HepG2 (cell line): ENCODE measurements around the gene NPHP3. TPM values are rescaled to one million over a fixed set of nuclear protein-coding genes. Genes with fewer than 3 reads are reported as not detected.

Experiments
- ATAC-seq: fragments of 200-7000 bp; cut with Tn5 transposase; 3 replicates; pipeline ENCODE4 v1.9.1; 2020; ENCODE audit warnings: mild to moderate bottlenecking, moderate library complexity
- BruUV-seq: library from RNA; stranded (reverse); fragments of 400-500 nt; replicated peaks from 2 replicates; lab custom pipeline; 2021; lab: Mats Ljungman, UMichigan
- CTCF ChIA-PET: fragments of 300-600 bp; formaldehyde crosslinking; extraction: SDS; loops from one replicate; lab custom pipeline; 2021; ENCODE audit warnings: low total read pairs, inconsistent platforms, low intra/inter-chr PET ratio; lab: Yijun Ruan, JAX
- POLR2A ChIA-PET: fragments of 350-600 bp; sonication (Branson Sonifier 250); formaldehyde crosslinking; loops from one replicate; lab custom pipeline; 2020; ENCODE audit warnings: antibody characterized with exemption, inconsistent platforms; lab: Yijun Ruan, JAX
- DNase-seq: peaks from one replicate; pipeline ENCODE4 v3.0.0-alpha.2; 2015; ENCODE audit warnings: low spot score
- FAIRE-seq: peaks from 3 replicates; lab custom pipeline; 2011; peaks lifted over from hg19 to GRCh38; lab: Jason Lieb, UNC
- H2AFZ ChIP-seq: one replicate; pipeline ENCODE4 v1.6.1; 2011; ENCODE audit warnings: low read length, inconsistent platforms
- H3K27ac ChIP-seq: fragments of 300-600 bp; 3 replicates; pipeline ENCODE4 v1.8.0; 2011; ENCODE audit warnings: mixed run types, mild to moderate bottlenecking, mixed read lengths, low read length, inconsistent platforms; ENCODE audit not compliant: insufficient read depth; ENCODE audit errors: extremely low read length
- H3K27me3 ChIP-seq, 2 experiments: fragments of 200-600 bp in 1 of 2; 2 replicates in 1 of 2; 3 replicates in 1 of 2; pipeline versions ENCODE4 v1.6.0 to v1.8.0; 2011; ENCODE audit warnings: low read length in 2 of 2, mild to moderate bottlenecking in 2 of 2, moderate library complexity in 2 of 2, inconsistent platforms in 1 of 2; ENCODE audit not compliant: insufficient read depth in 2 of 2, control insufficient read depth in 1 of 2
- H3K36me3 ChIP-seq, 2 experiments: fragments of 200-600 bp in 1 of 2; replicated peaks in 1 of 2; 2 replicates in 1 of 2; 3 replicates in 1 of 2; pipeline versions ENCODE4 v1.5.1 to v1.8.0; 2011; ENCODE audit warnings: low read length in 2 of 2, inconsistent platforms in 1 of 2; ENCODE audit not compliant: insufficient read depth in 2 of 2, control insufficient read depth in 1 of 2
- H3K4me1 ChIP-seq: 2 replicates; pipeline ENCODE4 v1.5.1; 2012; ENCODE audit warnings: low read length, inconsistent platforms; ENCODE audit not compliant: insufficient read depth
- H3K4me2 ChIP-seq: 2 replicates; pipeline ENCODE4 v1.6.0; 2011; ENCODE audit warnings: low read depth, low read length, inconsistent platforms
- H3K4me3 ChIP-seq, 3 experiments: fragments of 200-600 bp in 1 of 3; sonication (generic), shearing (Covaris generic) in 1 of 3; replicated peaks in 1 of 3; 2 replicates each; pipeline ENCODE4 v1.5.1; 2011 to 2016; ENCODE audit warnings: low read length in 3 of 3, inconsistent platforms in 2 of 3, low read depth in 2 of 3, mild to moderate bottlenecking in 2 of 3, control low read depth in 1 of 3, mixed read lengths in 1 of 3; ENCODE audit not compliant: insufficient read depth in 1 of 3
- H3K79me2 ChIP-seq: one replicate; pipeline ENCODE4 v1.6.1; 2011; ENCODE audit warnings: low read length, inconsistent platforms; ENCODE audit not compliant: insufficient read depth
- H3K9ac ChIP-seq: 2 replicates; pipeline ENCODE4 v1.6.0; 2011; ENCODE audit warnings: mild to moderate bottlenecking, low read depth, low read length, inconsistent platforms; ENCODE audit not compliant: insufficient read depth
- H3K9me3 ChIP-seq: 2 replicates; pipeline ENCODE4 v1.5.1; 2012; ENCODE audit warnings: mild to moderate bottlenecking, low read length
- H4K20me1 ChIP-seq: 2 replicates; pipeline ENCODE4 v1.6.0; 2011; ENCODE audit warnings: inconsistent platforms, mild to moderate bottlenecking, low read length, moderate library complexity; ENCODE audit not compliant: insufficient read depth
- ARNT2 ChIP-seq: sonication (generic); formaldehyde crosslinking; IDR thresholded peaks from 2 replicates; pipeline ENCODE4 v1.8.0; 2022; ENCODE audit warnings: mild to moderate bottlenecking, low read depth, missing genetic modification reagents, moderate library complexity
- BCL6 ChIP-seq: IDR thresholded peaks from 2 replicates; pipeline ENCODE4 v1.6.1; 2016; ENCODE audit warnings: missing genetic modification reagents, missing compliant biosample characterization
- CHD4 ChIP-seq: fragments of 200-600 bp; sonication (generic); IDR thresholded peaks from 2 replicates; pipeline ENCODE4 v1.7.0; 2017; ENCODE audit warnings: mild to moderate bottlenecking, low read length, borderline replicate concordance
- HDAC1 ChIP-seq: sonication (generic); formaldehyde crosslinking; IDR thresholded peaks from 2 replicates; pipeline ENCODE4 v1.5.1; 2020; ENCODE audit warnings: mild to moderate bottlenecking, missing genetic modification reagents
- JUN ChIP-seq: sonication (generic); formaldehyde crosslinking; IDR thresholded peaks from 2 replicates; pipeline ENCODE4 v1.4.0; 2020; ENCODE audit warnings: mild to moderate bottlenecking, missing genetic modification reagents
- KAT7 ChIP-seq: IDR thresholded peaks from 2 replicates; pipeline ENCODE4 v1.6.1; 2018; ENCODE audit warnings: borderline replicate concordance, missing compliant biosample characterization
- MATR3 ChIP-seq: sonication (generic); formaldehyde crosslinking; IDR thresholded peaks from 2 replicates; pipeline ENCODE4 v1.4.0; 2020; ENCODE audit warnings: missing genetic modification reagents
- MIXL1 ChIP-seq: IDR thresholded peaks from 2 replicates; pipeline ENCODE4 v1.6.1; 2016
- MXD4 ChIP-seq: IDR thresholded peaks from 2 replicates; pipeline ENCODE4 v1.6.1; 2016; ENCODE audit warnings: mild to moderate bottlenecking, missing biosample characterization, missing genetic modification reagents
- NFKBIZ ChIP-seq: IDR thresholded peaks from 2 replicates; pipeline ENCODE4 v1.6.1; 2018; ENCODE audit warnings: missing genetic modification reagents, missing compliant biosample characterization
- PAX8 ChIP-seq: sonication (generic); formaldehyde crosslinking; IDR thresholded peaks from 2 replicates; pipeline ENCODE4 v1.8.0; 2022; ENCODE audit warnings: mild to moderate bottlenecking, missing genetic modification reagents, borderline replicate concordance
- RFXAP ChIP-seq: sonication (generic); formaldehyde crosslinking; IDR thresholded peaks from 2 replicates; pipeline ENCODE4 v1.4.0; 2020; ENCODE audit warnings: missing genetic modification reagents, borderline replicate concordance
- U2AF1 ChIP-seq: fragments of 200-400 bp; formaldehyde crosslinking; optimal IDR thresholded peaks from 2 replicates; pipeline ENCODE3; 2017; ENCODE audit warnings: mild to moderate bottlenecking, low read depth, low read length
- ZBTB3 ChIP-seq: sonication (generic); formaldehyde crosslinking; IDR thresholded peaks from 2 replicates; pipeline ENCODE4 v1.4.0; 2020; ENCODE audit warnings: low read depth, mild to moderate bottlenecking, moderate library complexity, missing genetic modification reagents, borderline replicate concordance
- ZNF138 ChIP-seq: sonication (generic); formaldehyde crosslinking; IDR thresholded peaks from 2 replicates; pipeline ENCODE4 v1.5.0; 2020; ENCODE audit warnings: mild to moderate bottlenecking, low read depth, missing genetic modification reagents
- ZNF350 ChIP-seq: sonication (generic); formaldehyde crosslinking; IDR thresholded peaks from 2 replicates; pipeline ENCODE4 v1.4.0; 2020; ENCODE audit warnings: mild to moderate bottlenecking, low read depth, missing genetic modification reagents, borderline replicate concordance
- ZNF430 ChIP-seq: sonication (generic); formaldehyde crosslinking; IDR thresholded peaks from 2 replicates; pipeline ENCODE4 v1.9.0; 2021; ENCODE audit warnings: mild to moderate bottlenecking, missing genetic modification reagents
- ZNF547 ChIP-seq: sonication (generic); formaldehyde crosslinking; IDR thresholded peaks from 2 replicates; pipeline ENCODE4 v1.5.1; 2020; ENCODE audit warnings: mild to moderate bottlenecking, missing genetic modification reagents
- ZNF839 ChIP-seq: sonication (generic); formaldehyde crosslinking; IDR thresholded peaks from 2 replicates; pipeline ENCODE4 v1.4.0; 2020; ENCODE audit warnings: missing genetic modification reagents, mild to moderate bottlenecking, borderline replicate concordance
- WGBS: methylation state at CpG from one replicate; pipeline ENCODE4 v1.1.6; 2017; ENCODE audit warnings: low lambda C conversion rate; 5-methylcytosine and 5-hydroxymethylcytosine counted together
- in situ Hi-C: cut with HindIII; loops from 2 replicates; pipeline ENCODE4 v1.10.0; 2017; ENCODE audit warnings: low pct_unique_long_range_greater_than_20kb; ENCODE audit not compliant: extremely low pct_ligation_motif_present
- intact Hi-C: fragments of 100-400 bp; cut with micrococcal nuclease; formaldehyde crosslinking; loops from one replicate; pipeline ENCODE4 v1.10.0; 2022; ENCODE audit not compliant: unreplicated experiment
- polyA plus RNA-seq, 8 experiments: library from polyadenylated mRNA; depleted of rRNA in 3 of 8; stranded (reverse) in 7 of 8; unstranded in 1 of 8; fragments of >200 nt; fragmentation: Illumina TruSeq in 4 of 8; extraction: Trizol in 4 of 8; gene quantifications; 2 replicates each; pipeline versions ENCODE4 v1.2.1 to v1.2.3, GENCODE V29; 2011 to 2016; ENCODE audit warnings: low read depth in 4 of 8, missing spikeins in 1 of 8, mixed read lengths in 1 of 8; ENCODE audit not compliant: insufficient read depth in 1 of 8
- total RNA-seq, 5 experiments: library from RNA; depleted of rRNA; stranded (reverse); fragments of >200 nt; fragmentation: Illumina TruSeq; extraction: Trizol; gene quantifications; 2 replicates each; pipeline ENCODE4 v1.2.3, GENCODE V29; 2016; ENCODE audit warnings: low read depth in 1 of 5
- TF ChIP-seq, protein P1 (sequence below): sonication (generic); formaldehyde crosslinking; IDR thresholded peaks from 2 replicates; pipeline ENCODE4 v1.4.0; 2020; ENCODE audit warnings: missing genetic modification reagents, borderline replicate concordance

Gene NPHP3
- total and polyA plus RNA-seq, 2 of the 13 experiments (the other 11 are each of a cell fraction or from before 2014, with no cell fraction given), result 11.0 to 20.2 TPM

DNA sequence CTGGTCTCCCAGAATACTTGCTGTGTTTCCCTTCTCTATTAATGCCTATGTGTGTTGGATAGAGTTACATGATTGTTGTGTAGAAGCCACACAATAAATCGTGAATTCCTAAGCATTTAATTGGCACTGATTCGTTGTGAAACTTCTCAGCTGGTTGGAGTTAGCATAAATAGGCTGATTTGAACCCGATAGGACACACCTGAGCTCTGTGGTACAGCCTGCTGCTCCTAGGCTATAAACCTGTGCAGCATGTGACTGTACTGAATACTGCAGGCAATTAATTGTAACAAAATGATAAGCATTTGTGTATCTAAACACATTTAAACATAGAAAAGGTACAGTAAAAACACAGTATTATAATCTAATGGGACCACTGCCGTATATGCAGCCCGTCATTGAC, 67.5 kb downstream of the NPHP3 start:
- no peaks in the 10 kb centered on the region; a peak in 1 of 5 replicates for H3K36me3 ChIP-seq
- H3K4me1 ChIP-seq, result peaks cover 24% of the 10 kb centered on the region
- H3K9me3 ChIP-seq, result no peaks in the 10 kb centered on the region
- no peaks in the 10 kb centered on the region for H4K20me1 ChIP-seq
- CTCF ChIA-PET, result no interaction called here
- H3K27me3 ChIP-seq, result no peaks in the 10 kb centered on the region
- H2AFZ ChIP-seq, result no peak overlapping the region
- FAIRE-seq (no peak), ATAC-seq (no peak), DNase-seq (no peak)
- no peak overlapping the region for H3K4me2 ChIP-seq
- in situ Hi-C loops, result no loop called here
- POLR2A ChIA-PET, result no interaction called here
- no peak overlapping the region for H3K27ac ChIP-seq
- intact Hi-C loops, result no loop called here
- no peak overlapping the region for H3K4me3 ChIP-seq
- H3K79me2 ChIP-seq, result peaks cover 6% of the 10 kb centered on the region
- no peak overlapping the region for H3K9ac ChIP-seq
- BruUV-seq, result no TSS peak
- WGBS, result 96% methylated on average over 5 of the region's 5 CpGs
- TF ChIP-seq U2AF1, result no peak
- no peak for TF ChIP-seq CHD4
- TF ChIP-seq ZNF839 (CRISPR knock-in tag), result no peak
- TF ChIP-seq NFKBIZ (CRISPR knock-in tag), result no peak
- TF ChIP-seq MXD4 (CRISPR knock-in tag), result no peak
- TF ChIP-seq, protein P1, sequence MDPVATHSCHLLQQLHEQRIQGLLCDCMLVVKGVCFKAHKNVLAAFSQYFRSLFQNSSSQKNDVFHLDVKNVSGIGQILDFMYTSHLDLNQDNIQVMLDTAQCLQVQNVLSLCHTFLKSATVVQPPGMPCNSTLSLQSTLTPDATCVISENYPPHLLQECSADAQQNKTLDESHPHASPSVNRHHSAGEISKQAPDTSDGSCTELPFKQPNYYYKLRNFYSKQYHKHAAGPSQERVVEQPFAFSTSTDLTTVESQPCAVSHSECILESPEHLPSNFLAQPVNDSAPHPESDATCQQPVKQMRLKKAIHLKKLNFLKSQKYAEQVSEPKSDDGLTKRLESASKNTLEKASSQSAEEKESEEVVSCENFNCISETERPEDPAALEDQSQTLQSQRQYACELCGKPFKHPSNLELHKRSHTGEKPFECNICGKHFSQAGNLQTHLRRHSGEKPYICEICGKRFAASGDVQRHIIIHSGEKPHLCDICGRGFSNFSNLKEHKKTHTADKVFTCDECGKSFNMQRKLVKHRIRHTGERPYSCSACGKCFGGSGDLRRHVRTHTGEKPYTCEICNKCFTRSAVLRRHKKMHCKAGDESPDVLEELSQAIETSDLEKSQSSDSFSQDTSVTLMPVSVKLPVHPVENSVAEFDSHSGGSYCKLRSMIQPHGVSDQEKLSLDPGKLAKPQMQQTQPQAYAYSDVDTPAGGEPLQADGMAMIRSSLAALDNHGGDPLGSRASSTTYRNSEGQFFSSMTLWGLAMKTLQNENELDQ (CRISPR knock-in tag), result no peak
- TF ChIP-seq ZNF350 (CRISPR knock-in tag), result no peak
- TF ChIP-seq MATR3, result no peak
- no peak for TF ChIP-seq RFXAP
- TF ChIP-seq ZBTB3 (CRISPR knock-in tag), result no peak
- TF ChIP-seq ARNT2, result no peak
- no peak for TF ChIP-seq ZNF430 (CRISPR knock-in tag)
- TF ChIP-seq BCL6 (CRISPR knock-in tag), result no peak
- TF ChIP-seq ZNF138 (CRISPR knock-in tag), result no peak
- no peak for TF ChIP-seq MIXL1 (CRISPR knock-in tag)
- no peak for TF ChIP-seq KAT7 (CRISPR knock-in tag)
- TF ChIP-seq JUN (CRISPR knock-in tag), result no peak
- no peak for TF ChIP-seq PAX8 (CRISPR knock-in tag)
- no peak for TF ChIP-seq HDAC1 (CRISPR knock-in tag)
- TF ChIP-seq ZNF547 (CRISPR knock-in tag), result no peak
